ENCODE measurements around the gene PIPOX.

DNA sequence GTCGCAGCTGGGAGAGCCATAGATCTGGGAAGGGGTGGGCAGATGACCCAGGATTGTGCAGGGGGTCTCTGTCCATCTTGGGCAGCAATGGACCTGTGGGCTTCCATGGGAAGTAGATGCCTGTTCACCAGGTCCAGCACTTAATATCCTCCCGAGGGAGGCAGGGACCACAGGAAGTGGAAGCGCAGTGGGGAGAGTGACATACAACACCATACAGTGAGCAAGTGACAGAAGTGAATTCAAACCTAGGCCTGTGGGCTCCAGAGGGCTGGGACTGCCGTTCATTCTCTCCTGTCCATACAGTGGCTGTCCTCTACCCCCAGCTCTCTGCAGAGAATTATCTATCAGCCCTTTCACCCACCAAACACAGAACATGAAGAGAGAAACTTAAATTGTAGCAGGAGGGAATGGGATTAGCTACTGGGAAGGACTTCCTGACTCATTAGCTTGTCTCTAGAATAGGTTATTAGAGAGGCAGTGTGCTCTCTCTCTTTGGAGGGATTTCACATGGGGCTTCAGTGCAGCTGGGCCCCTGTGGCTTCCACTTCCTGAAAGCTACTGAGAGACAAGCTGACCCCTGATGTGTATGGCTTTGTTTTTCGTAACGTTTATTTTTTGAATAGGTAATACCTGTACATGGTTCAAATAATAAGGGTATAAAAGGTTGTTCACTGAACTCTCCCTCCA is 24.0 kb upstream of the PIPOX start:
- TF ChIP-seq, protein P1, sequence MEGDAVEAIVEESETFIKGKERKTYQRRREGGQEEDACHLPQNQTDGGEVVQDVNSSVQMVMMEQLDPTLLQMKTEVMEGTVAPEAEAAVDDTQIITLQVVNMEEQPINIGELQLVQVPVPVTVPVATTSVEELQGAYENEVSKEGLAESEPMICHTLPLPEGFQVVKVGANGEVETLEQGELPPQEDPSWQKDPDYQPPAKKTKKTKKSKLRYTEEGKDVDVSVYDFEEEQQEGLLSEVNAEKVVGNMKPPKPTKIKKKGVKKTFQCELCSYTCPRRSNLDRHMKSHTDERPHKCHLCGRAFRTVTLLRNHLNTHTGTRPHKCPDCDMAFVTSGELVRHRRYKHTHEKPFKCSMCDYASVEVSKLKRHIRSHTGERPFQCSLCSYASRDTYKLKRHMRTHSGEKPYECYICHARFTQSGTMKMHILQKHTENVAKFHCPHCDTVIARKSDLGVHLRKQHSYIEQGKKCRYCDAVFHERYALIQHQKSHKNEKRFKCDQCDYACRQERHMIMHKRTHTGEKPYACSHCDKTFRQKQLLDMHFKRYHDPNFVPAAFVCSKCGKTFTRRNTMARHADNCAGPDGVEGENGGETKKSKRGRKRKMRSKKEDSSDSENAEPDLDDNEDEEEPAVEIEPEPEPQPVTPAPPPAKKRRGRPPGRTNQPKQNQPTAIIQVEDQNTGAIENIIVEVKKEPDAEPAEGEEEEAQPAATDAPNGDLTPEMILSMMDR (IDR thresholded peaks at IDR 0.05): no peak
- TF ChIP-seq POLR2A (IDR thresholded peaks at IDR 0.05) (no peak), POLR2AphosphoS5 (IDR thresholded peaks at IDR 0.05) (no peak)
